Upper lobe of right lung (tissue), 1 donor: ENCODE data around the gene NDRG3. TPM values are rescaled to one million over a fixed set of nuclear protein-coding genes. Genes with fewer than 3 reads are reported as not detected.
"Not testable (repeated sequence)": the region's sequence is repeated elsewhere in the genome, so short reads cannot be mapped to it uniquely, and the experiment has no call there.

Experiments
- ATAC-seq: fragments of 200-7000 bp; cut with Tn5 transposase; one replicate; pipeline ENCODE4 v1.9.1; 2020; ENCODE audit warnings: mild to moderate bottlenecking, moderate library complexity
- DNase-seq: peaks from one replicate; pipeline ENCODE4 v3.0.0-alpha.2; 2020
- H3K27ac ChIP-seq: fragments of 200-600 bp; one replicate; pipeline ENCODE4 v1.8.0; 2022
- H3K27me3 ChIP-seq: fragments of 200-600 bp; one replicate; pipeline ENCODE4 v1.8.0; 2022; ENCODE audit warnings: mild to moderate bottlenecking
- H3K36me3 ChIP-seq: fragments of 200-600 bp; one replicate; pipeline ENCODE4 v1.8.0; 2022
- H3K4me1 ChIP-seq: fragments of 200-600 bp; one replicate; pipeline ENCODE4 v1.8.0; 2022
- H3K4me3 ChIP-seq: fragments of 200-600 bp; one replicate; pipeline ENCODE4 v1.8.0; 2022; ENCODE audit warnings: mild to moderate bottlenecking
- H3K9me3 ChIP-seq: fragments of 200-600 bp; one replicate; pipeline ENCODE4 v1.8.0; 2022
- CTCF ChIP-seq: fragments of 200-600 bp; IDR thresholded peaks from one replicate; pipeline ENCODE4 v1.8.0; 2022; ENCODE audit warnings: antibody characterized with exemption
- intact Hi-C: fragments of 100-400 bp; cut with DNase I; formaldehyde crosslinking; loops from one replicate; pipeline ENCODE4 v1.11.0; 2022
- total RNA-seq: library from RNA; stranded (reverse); fragmentation: NEBNext Ultra II Directional; extraction: Animal tissue kit (Norgen Biotek cat#: 25700); gene quantifications from one replicate; pipeline ENCODE4 v1.2.1, GENCODE V29; 2021
- donor health status: DM: no; HTN: yes; CAD: no; lungs with severe emphysema.

The NDRG3 gene
- total RNA-seq, 1 donor from 2014 or later = 30.3 TPM

GRCh38 chr20:36644706-36645095 lies 101.2 kb downstream of the NDRG3 start:
- H3K9me3 ChIP-seq = no peaks in the 10 kb centered on the region
- TF ChIP-seq CTCF = no peak
- intact Hi-C loops = no loop called here
- peak overlapping the region; percentile 36 for H3K4me3 ChIP-seq
- no peak overlapping the region for H3K27ac ChIP-seq
- ATAC-seq (no peak), DNase-seq (no peak)
- no peaks in the 10 kb centered on the region for H3K36me3 ChIP-seq
- H3K4me1 ChIP-seq = no peaks in the 10 kb centered on the region
- H3K27me3 ChIP-seq = no peaks in the 10 kb centered on the region

- ATAC-seq (peak; percentile 34), DNase-seq (peak; percentile 60)
Measured at GRCh38 chr20:36644032-36644705, 101.7 kb downstream of the NDRG3 start.

GRCh38 chr20:36642136-36642535 lies 103.8 kb downstream of the NDRG3 start:
- ATAC-seq = no peak
- H3K27ac ChIP-seq = no peak overlapping the region

More at GRCh38 chr20:36644032-36644705, 101.7 kb downstream of the NDRG3 start:
- intact Hi-C loops = no loop called here
- Histone ChIP-seq H3K4me3 (peak overlapping the region; percentile 36), H3K4me1 (no peaks in the 10 kb centered on the region), H3K27ac (no peak overlapping the region), H3K27me3 (no peaks in the 10 kb centered on the region), H3K36me3 (no peaks in the 10 kb centered on the region), H3K9me3 (no peaks in the 10 kb centered on the region)
- no peak for TF ChIP-seq CTCF

GRCh38 chr20:36641506-36641843 lies 104.4 kb downstream of the NDRG3 start:
- Histone ChIP-seq H3K9me3 (no peaks in the 10 kb centered on the region), H3K4me3 (no peak overlapping the region), H3K36me3 (no peaks in the 10 kb centered on the region), H3K4me1 (no peaks in the 10 kb centered on the region), H3K27me3 (no peaks in the 10 kb centered on the region), H3K27ac (no peak overlapping the region)
- no peak for TF ChIP-seq CTCF
- ATAC-seq (no peak), DNase-seq (no peak)
- intact Hi-C loops = no loop called here

More at GRCh38 chr20:36642136-36642535, 103.8 kb downstream of the NDRG3 start:
- no peak for DNase-seq
- no peak overlapping the region for H3K4me3 ChIP-seq
- H3K27me3 ChIP-seq = no peaks in the 10 kb centered on the region
- TF ChIP-seq CTCF = no peak
- intact Hi-C loops = no loop called here
- no peaks in the 10 kb centered on the region for H3K4me1 ChIP-seq
- no peaks in the 10 kb centered on the region for H3K36me3 ChIP-seq
- H3K9me3 ChIP-seq = no peaks in the 10 kb centered on the region

GRCh38 chr20:36638876-36639400 lies 107.0 kb downstream of the NDRG3 start:
- DNase-seq, H3K36me3 ChIP-seq, H3K27me3 ChIP-seq, H3K27ac ChIP-seq, ATAC-seq, H3K4me1 ChIP-seq, H3K9me3 ChIP-seq, H3K4me3 ChIP-seq, intact Hi-C loops: not testable (repeated sequence)

- Histone ChIP-seq H3K27ac (no peak overlapping the region), H3K27me3 (no peaks in the 10 kb centered on the region), H3K36me3 (no peaks in the 10 kb centered on the region), H3K9me3 (no peaks in the 10 kb centered on the region), H3K4me3 (no peak overlapping the region), H3K4me1 (no peaks in the 10 kb centered on the region)
- intact Hi-C loops = no loop called here
- TF ChIP-seq CTCF = no peak
- no peak for ATAC-seq
- DNase-seq = no peak
Measured at GRCh38 chr20:36634342-36634741, 111.5 kb downstream of the NDRG3 start.
